Anterior cingulate cortex (tissue), 58 donors: ENCODE results near the gene AQP1.

ENCODE experiments used
- DNase-seq, 58 donors: peaks; one replicate each; lab custom pipeline; 2025; lab: John Stamatoyannopoulos, UW

Gene AQP1

GRCh38 chr7:30881448-30881847 is 30.2 kb upstream of the AQP1 start:
- no peak for DNase-seq

DNA sequence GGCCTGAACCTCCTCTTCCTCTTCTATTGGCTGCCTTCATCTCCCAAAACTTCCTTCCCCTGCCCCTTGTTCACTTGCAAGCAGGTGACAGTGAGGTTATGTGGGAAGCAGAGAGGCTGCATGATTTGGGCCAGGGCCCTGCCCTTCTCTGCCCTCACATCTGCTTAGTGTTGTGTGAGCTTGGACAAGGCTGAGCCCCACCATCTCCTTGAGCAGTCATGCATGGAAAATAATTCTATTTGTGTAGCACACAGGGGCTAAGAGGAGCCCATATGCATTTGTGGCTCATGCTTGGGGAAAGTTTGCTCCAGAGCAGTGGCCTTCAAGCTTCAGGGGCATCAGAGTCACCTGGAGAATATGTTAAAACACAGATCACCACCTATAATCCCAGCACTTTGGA is 26.8 kb upstream of the AQP1 start:
- no peak for DNase-seq

- DNase-seq: no peak
Measured at GRCh38 chr7:30886608-30887011, 25.0 kb upstream of the AQP1 start.

DNA sequence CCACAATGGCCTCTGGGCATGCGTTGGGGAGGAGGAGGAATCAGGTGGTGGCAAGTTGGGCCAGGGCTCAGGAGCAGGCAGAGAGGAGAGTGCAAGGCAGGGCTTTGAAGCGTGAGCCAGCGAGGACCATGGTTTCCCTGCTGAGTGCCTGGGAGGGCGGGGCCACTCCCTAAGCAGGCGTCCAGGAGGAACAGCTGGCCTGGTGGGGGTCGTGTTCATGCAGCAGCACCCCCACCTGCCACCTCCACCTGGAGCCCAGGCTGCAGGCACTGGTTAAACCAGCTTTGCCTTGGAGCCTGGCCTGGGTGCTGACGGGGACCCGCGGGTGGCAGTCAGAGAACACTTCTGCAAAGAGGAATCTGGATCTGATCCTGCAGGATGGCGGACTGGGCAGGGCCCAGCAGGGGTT is 24.2 kb upstream of the AQP1 start:
- DNase-seq: no peak

DNA sequence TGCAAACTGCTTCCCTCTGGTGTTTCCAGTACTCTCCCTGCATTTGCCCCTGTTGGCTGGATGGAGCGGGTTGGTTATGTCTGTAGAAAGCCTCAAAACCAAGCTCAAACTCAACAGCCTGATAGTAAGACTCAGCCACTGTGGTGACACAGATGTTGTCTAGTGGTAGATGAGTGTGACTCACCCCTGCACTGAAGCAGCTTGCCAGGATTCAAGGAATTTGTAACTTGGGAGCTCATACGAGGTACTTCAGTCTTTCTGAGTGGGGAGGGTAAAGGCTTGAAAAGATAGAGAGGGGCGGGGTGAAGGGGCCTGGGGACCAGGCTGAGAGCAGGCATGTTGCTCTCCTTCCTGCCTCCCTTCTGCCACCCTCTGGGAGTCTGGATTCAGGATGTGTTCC is 22.9 kb upstream of the AQP1 start:
- peak in 4 of 58 donors; percentile 13 to 25 (median 18) for DNase-seq

DNA sequence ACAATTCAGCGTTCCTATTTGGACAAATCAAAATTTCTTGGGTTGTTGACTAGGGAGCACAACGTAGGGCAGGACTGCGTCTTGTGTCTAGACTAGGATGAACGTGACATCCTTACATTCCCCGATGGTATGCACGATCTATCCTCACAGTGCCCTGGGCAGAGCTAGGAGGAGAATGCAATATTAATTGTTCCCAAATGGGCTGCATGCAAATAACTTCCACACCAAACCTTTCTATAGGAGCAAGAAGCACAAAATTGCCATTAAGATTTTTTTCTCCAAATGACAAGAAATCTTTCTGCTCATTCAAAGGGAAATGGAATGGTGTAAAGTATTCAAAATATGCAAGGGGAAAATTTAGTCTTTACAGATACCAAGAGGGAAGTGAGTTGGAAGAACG is 21.4 kb upstream of the AQP1 start:
- DNase-seq: no peak

GRCh38 chr7:30893357-30893756 is 18.3 kb upstream of the AQP1 start:
- DNase-seq: peak in 9 of 58 donors; percentile 12 to 61 (median 34)

GRCh38 chr7:30894009-30894408 is 17.6 kb upstream of the AQP1 start:
- no peak for DNase-seq

DNA sequence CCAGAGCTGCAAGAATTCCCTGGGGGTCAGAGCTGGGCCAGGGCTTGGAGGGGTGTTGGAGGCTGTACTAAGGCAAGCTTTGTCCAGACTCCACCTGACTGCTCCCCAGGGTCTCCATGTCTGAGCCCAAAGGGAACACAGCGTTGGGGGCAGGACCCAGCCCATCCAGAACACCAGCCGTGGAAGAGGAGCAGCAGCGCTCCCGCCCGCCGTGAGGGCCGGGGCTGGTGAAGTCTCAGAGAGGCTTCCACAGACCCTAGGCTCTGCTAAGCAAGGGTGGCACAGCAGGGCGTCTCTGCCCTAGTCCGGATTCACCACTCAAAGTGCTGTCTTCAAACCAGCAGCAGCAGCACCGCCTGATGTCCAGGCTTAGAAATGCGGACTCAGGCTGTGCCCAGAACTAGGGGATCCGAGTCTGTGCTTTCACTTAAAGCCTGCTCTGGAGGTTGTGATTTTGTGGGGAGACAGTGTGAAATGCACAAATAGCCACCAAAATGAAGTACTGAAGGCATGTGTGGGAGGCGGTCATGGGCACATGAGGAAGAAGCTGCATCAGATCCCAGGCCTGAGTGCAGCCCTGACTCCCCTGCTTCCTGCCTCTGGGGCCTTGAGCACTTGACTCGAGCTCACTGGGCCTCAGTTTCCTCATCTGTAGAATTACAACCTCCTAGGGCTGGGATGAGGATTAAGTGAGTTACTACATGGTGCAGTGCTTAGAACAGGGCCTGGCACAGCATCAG is 16.6 kb upstream of the AQP1 start:
- DNase-seq: no peak

GRCh38 chr7:30896036-30896435 is 15.6 kb upstream of the AQP1 start:
- DNase-seq: no peak

- no peak for DNase-seq
Measured at GRCh38 chr7:30896783-30897637, 14.6 kb upstream of the AQP1 start.

GRCh38 chr7:30897770-30898169 is 13.9 kb upstream of the AQP1 start:
- DNase-seq: no peak

DNA sequence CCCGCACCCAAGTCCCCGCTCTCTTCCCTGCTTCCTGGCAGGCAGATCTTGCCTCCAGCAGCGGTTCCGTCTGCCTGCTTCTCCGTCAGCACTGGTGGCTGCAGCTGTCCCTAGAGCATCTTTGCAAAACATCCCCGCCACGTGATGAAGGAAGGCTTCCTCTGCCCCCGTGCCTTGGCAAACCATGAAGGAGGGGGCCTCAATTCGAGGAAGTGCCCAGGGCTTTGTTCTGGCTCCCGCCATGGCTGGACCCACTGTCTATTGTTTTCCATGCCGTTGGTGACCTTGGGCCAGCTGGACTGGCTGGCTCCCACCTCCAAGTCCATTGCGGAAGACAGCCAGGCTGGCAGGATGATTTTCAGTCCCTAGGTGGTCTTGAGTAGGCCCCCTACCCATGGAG is 13.2 kb upstream of the AQP1 start:
- peak in 11 of 58 donors; percentile 8 to 35 (median 18) for DNase-seq

DNA sequence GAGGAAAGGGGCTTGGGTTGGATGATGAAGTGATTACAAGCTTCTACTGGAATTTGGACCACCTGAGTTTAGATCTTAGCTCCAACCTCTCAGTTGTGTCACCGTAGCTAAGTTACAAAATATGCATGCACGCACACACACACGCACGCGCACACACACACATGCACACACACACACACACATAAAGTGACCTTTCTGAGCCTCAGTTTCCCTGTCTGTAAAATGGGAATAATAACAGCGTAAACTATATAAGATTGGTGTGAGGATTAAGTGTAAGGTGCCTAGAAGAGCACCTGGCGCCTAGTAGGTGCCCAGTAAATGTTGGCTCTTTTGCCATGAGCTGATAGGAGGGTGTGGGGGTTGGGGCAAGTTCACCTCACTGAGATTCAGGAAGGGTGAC is 12.6 kb upstream of the AQP1 start:
- DNase-seq: no peak

GRCh38 chr7:30899630-30900029 is 12.0 kb upstream of the AQP1 start:
- peak in 4 of 58 donors; percentile 16 to 20 (median 16) for DNase-seq

DNA sequence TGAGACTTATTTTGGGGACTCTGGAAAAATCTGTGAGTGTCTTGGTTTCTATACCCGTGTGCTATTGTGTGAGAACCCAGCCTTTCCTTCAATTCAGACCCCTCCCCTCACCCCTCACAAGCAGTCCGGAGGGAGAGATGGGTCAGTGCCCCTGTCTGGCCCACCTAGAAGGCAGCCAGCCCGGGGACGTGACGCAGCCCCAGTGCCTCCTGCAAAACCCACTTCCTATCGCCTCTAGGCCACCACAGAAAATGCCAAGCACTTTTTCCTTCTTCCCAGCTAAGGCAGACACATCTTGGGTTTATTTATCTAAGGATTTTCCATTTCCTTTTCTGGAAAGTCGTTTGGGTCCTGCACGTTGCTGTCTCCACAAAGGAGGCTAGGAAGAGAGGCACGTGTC is 11.6 kb upstream of the AQP1 start:
- no peak for DNase-seq

DNA sequence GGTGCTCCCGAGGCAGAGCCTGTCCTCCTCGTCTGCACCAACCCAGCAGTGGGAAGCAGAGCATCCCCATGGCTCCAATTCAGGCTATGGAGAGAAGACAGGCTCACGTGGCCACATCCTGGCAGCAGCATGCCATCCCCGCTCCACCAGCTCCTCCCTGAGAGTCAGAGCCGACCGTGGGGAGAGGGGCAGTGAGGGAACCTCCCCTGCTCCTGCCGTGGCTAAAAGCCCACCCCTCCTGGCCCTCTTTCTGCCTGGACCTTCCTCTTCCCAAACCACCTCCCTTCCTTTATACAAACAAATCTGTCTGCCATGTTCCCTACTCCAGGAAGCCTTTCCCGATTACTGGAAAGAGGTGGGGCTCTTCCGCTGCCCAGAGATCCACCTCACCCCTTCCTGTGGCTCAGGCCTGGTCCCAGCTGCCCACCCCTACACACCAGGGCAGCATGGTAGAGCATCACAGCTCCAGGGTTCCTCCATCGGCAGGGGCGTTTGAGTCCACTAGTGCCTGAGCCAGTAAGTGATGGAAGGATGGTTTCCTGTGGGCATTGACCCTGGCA is 10.8 kb upstream of the AQP1 start:
- no peak for DNase-seq

DNA sequence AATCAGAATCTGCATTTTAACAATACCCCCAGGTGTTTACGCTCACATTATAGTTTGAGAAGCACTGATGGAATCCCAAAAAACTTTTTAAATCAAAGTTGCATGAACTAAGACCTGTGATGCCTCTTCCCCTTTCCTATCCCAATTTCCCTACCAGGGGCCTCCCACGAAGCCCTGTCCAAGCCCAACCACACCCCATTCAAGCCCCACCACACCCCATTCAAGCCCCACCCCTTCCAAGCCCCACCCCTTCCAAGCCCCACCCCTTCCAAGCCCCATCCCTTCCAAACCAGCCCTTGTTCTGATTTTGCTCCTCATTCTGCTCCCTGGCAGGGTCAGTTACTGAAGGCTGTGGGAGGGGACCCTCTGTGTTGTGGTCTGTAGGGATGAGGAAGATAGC is 9.8 kb upstream of the AQP1 start:
- no peak for DNase-seq

GRCh38 chr7:30902466-30902865 is 9.2 kb upstream of the AQP1 start:
- no peak for DNase-seq

DNA sequence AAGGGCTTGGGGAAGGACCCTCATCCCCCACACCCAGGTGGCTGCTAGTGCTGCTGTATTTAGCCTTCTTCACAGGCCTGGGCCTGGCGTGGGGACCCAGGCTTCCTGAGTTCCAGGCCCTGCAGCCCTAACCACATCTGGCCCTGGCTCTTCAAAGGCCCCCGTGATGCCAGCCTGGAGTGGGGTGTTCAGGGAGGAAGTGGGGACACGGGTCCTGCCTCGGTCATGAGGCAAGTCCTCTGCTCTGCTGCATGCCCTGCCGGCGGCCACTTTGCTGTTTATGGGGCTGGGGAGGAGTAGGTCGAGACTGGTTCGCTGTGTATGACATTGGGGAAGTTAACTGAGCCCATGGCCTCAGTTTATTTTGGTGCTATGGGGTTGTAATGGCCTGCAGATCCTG is 8.5 kb upstream of the AQP1 start:
- no peak for DNase-seq

DNA sequence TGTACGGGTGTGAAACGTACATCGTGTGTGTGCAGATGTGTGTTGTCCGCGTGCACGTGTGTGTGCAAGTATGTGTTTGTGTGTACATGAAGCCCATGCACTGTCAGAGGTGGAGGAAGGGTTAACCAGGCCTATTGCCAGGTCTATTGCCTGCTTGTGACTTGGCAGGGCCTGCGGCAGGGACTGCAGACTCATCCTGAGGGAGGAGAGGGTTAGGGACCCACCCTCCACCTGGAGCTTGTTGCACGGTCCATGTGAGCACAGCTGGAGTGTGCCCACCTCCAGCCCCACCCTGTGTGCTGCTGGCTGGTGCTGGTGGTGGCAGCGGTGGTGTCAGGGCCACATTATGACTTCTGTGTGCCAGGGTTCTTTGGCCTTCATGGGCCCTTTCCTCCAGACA is 7.1 kb upstream of the AQP1 start:
- DNase-seq: no peak
